K562 treated with DMSO at 1 percent for 24 hours (cell line): ENCODE data around the gene RPS27L. TPM values are rescaled to one million over a fixed set of nuclear protein-coding genes. Genes with fewer than 3 reads are reported as not detected.

Experiments
- total RNA-seq: library from RNA; unstranded; fragments of 300-600 nt; gene quantifications from 2 replicates; pipeline ENCODE4 v1.2.3, GENCODE V29; 2022; ENCODE audit warnings: low read depth; ENCODE audit not compliant: insufficient read depth

RPS27L gene
- 55.4 and 67.2 TPM in 2 replicates for total RNA-seq

DNA sequence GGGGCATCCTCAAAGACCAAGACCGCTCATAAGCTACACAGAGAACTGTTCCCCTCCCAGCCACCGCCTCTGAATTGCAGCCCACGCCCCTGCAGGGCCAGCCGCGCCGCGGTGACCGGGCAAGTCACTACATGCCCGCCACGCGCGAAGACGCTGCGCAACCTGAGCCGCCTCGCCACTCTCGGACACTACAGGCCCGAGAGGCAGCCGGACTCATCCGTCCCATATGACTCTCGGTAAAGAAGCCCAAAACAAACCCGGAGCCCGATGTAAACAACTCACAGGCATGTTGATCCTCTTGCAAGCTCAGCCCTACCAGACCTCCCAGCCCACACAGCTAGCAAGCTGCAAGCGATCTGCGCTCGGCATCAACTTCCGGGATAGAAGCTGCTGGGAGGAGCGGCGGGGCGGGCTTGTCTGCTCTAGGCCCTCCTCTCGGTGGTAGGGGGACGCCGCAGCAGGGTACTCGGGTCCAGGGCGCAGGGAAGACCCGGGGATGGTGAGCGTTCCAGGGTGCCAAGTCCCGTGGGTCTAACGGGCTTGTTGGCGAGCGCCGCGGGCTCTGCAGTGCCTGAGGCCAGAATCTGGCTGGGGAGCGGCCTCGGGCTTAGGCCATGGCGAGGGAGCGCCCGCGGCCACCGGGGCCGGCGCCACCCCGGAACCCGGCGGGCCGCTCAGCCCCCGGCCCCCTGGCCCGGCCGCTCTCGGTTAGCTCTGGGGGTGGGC, at the start of gene RPS27L:
Gene RPS27L (minus strand): TSS at position 360 of the 726 bp plus-strand sequence. CDS start 72 bp downstream, at position 288.

DNA sequence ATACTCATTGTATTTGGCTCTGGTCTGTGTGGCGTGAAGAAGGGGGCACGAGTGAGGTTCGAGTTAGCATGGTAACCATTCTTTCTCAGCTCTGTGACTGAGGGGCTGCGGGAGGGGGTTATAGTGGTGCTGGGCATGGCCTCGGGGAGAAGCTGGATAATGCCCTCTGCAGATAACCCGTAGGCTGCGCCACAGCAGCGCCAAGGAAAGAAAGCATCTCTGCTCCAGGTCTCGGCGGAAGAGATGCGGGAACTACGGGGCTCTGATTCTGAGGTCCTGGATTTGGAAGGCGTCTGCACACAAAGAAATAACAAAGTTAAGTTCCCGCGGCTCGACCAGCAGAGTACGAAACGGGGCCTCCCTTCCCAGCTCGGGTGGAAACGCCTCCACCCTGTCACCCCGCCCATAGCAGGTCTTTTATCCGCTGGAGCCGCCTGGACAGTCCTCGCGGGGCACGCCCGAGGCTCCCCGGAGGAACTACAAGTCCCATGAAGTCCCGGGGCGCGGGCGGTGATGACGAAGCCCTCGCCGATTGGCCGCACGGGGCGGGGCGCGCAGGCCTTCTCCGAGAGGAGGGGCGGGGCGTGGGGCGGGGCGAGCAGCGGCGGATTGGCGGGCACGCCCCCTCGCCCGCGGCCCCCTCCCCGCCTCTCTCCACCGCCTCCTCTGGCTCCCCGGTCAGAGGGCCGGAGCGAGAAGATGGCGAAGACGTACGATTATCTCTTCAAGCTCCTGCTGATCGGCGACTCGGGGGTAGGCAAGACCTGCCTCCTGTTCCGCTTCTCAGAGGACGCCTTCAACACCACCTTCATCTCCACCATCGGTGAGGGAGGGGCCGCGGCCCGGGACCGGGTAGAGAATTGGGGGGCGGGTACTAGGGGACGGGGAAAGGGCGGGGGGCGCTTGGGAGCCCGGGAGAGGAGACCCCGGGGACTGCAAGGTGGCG, 31.9 kb upstream of the RPS27L start, which contains the start of gene RAB8B:
Gene RAB8B (plus strand): TSS at position 681 of the 946 bp plus-strand sequence. CDS start 19 bp downstream, at position 700.

DNA sequence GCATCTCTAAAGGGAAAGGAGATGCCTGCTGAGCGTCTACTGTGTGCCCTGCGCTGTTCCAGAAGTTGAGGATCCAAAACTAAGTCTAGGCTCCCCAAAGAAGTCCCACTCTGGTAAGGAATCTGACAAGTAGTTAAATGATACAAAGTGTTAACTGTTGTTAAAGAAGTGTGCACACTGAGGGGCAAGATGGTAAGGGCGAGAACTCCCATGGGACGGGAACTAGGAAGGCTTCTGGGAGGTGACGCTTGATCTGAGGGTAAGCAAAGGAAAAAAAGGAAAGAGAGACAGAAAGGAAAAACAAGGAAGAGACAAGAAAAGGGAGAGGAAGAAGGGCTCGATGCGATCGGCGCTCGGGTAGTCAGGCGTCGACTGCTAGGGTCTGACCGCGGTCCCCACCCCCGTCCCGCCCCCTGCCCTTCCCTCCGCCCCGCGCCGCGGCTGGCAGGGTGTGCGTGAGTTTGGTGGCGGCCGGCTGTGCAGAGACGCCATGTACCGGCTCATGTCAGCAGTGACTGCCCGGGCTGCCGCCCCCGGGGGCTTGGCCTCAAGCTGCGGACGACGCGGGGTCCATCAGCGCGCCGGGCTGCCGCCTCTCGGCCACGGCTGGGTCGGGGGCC, 35.8 kb downstream of the RPS27L start, which contains the start of gene LACTB:
Gene LACTB (plus strand): TSS at position 480 of the 620 bp plus-strand sequence. CDS start 11 bp downstream, at position 491.

Other genes starting within 250 kb of the RPS27L start
- gene TPM1, start 114.7 kb downstream of the RPS27L start, total RNA-seq: 56.3 and 66.6 TPM in 2 replicates
- 18.5 and 24.0 TPM in 2 replicates for gene LACTB, start 35.6 kb downstream of the RPS27L start, total RNA-seq
- 5.7 and 7.5 TPM in 2 replicates for gene RAB8B, start 32.1 kb upstream of the RPS27L start, total RNA-seq
- gene APH1B, start 120.1 kb upstream of the RPS27L start, total RNA-seq: 9.4 and 11.1 TPM in 2 replicates
- gene CA12, start 224.4 kb upstream of the RPS27L start, total RNA-seq: 0.80 and 2.4 TPM in 2 replicates